OCI-LY7 (cell line): ENCODE measurements around the gene PACSIN3. TPM values are rescaled to one million over a fixed set of nuclear protein-coding genes. Genes with fewer than 3 reads are reported as not detected.

Source experiments
- BruUV-seq: library from RNA; stranded (reverse); fragments of 400-500 nt; replicated peaks from 2 replicates; lab custom pipeline; 2021; lab: Mats Ljungman, UMichigan
- CTCF ChIA-PET: fragments of 300-600 bp; sonication (Branson Sonifier 250); formaldehyde crosslinking; loops from one replicate; lab custom pipeline; 2022; ENCODE audit warnings: antibody characterized with exemption; ENCODE audit not compliant: unreplicated experiment; lab: Charles Lee
- POLR2A ChIA-PET: fragments of 300-600 bp; sonication (Branson Sonifier 250); formaldehyde crosslinking; loops from one replicate; lab custom pipeline; 2022; ENCODE audit warnings: antibody characterized with exemption; lab: Charles Lee
- DNase-seq: peaks from one replicate; pipeline ENCODE4 v3.0.0-alpha.2; 2015; ENCODE audit warnings: low spot score
- H2AFZ ChIP-seq: fragments of 200-600 bp; sonication (generic), shearing (Covaris generic); 2 replicates; pipeline ENCODE4 v1.6.1; 2014; ENCODE audit warnings: mild to moderate bottlenecking, antibody characterized with exemption, low read length, moderate library complexity
- H3K27ac ChIP-seq: fragments of 200-600 bp; sonication (generic); 2 replicates; pipeline ENCODE4 v1.5.1; 2014; ENCODE audit warnings: mixed run types, low read depth, mild to moderate bottlenecking, moderate library complexity, low read length, inconsistent platforms; ENCODE audit not compliant: poor library complexity, severe bottlenecking
- H3K36me3 ChIP-seq: fragments of 200-600 bp; sonication (generic); 2 replicates; pipeline ENCODE4 v1.6.1; 2014; ENCODE audit warnings: mild to moderate bottlenecking, antibody characterized with exemption, low read length, moderate library complexity, mixed read lengths; ENCODE audit not compliant: insufficient read depth
- H3K4me1 ChIP-seq: fragments of 200-600 bp; sonication (generic); 2 replicates; pipeline ENCODE4 v1.5.1; 2014; ENCODE audit warnings: mild to moderate bottlenecking, low read length; ENCODE audit not compliant: insufficient read depth, poor library complexity, severe bottlenecking
- H3K4me2 ChIP-seq: fragments of 200-600 bp; sonication (generic); 2 replicates; pipeline ENCODE4 v1.6.1; 2014; ENCODE audit warnings: mild to moderate bottlenecking, low read length
- H3K4me3 ChIP-seq: fragments of 200-600 bp; sonication (generic); 2 replicates; pipeline ENCODE4 v1.5.1; 2014; ENCODE audit warnings: mild to moderate bottlenecking, low read depth, low read length; ENCODE audit not compliant: poor library complexity, severe bottlenecking
- H3K79me2 ChIP-seq: fragments of 200-600 bp; sonication (generic); 2 replicates; pipeline ENCODE4 v1.6.1; 2016; ENCODE audit warnings: low read depth, mild to moderate bottlenecking, low read length, moderate library complexity, mixed read lengths; ENCODE audit not compliant: insufficient read depth
- H3K9me2 ChIP-seq: fragments of 200-600 bp; sonication (generic); 2 replicates; pipeline ENCODE4 v1.6.1; 2016; ENCODE audit warnings: mild to moderate bottlenecking, low read length, mixed read lengths; ENCODE audit not compliant: insufficient read depth
- H3K9me3 ChIP-seq: fragments of 200-600 bp; sonication (generic); 2 replicates; pipeline ENCODE4 v1.6.1; 2014; ENCODE audit warnings: mild to moderate bottlenecking, mixed run types, low read length, mixed read lengths
- H4K20me1 ChIP-seq: fragments of 200-600 bp; sonication (generic); 2 replicates; pipeline ENCODE4 v1.6.1; 2014; ENCODE audit warnings: mild to moderate bottlenecking, antibody characterized with exemption, low read length, moderate library complexity, mixed read lengths; ENCODE audit not compliant: insufficient read depth
- CTCF ChIP-seq: fragments of 200-600 bp; sonication (generic); conservative IDR thresholded peaks from 2 replicates; pipeline ENCODE4 v1.5.1; 2014; ENCODE audit warnings: mild to moderate bottlenecking, antibody characterized with exemption, low read length, moderate library complexity, mixed read lengths
- EZH2phosphoT487 ChIP-seq: fragments of 200-600 bp; sonication (generic); IDR thresholded peaks from 2 replicates; pipeline ENCODE4 v1.6.1; 2018; ENCODE audit warnings: low read depth, borderline replicate concordance, mild to moderate bottlenecking, mixed run types, antibody characterized with exemption, low read length, moderate library complexity, mixed read lengths
- intact Hi-C: fragments of 100-400 bp; cut with micrococcal nuclease; formaldehyde crosslinking; loops from one replicate; pipeline ENCODE4 v1.10.0; 2022; ENCODE audit not compliant: unreplicated experiment
- total RNA-seq, 2 experiments: library from RNA; depleted of rRNA in 1 of 2; stranded (reverse); fragments of >200 nt in 1 of 2; shearing (Covaris generic) in 1 of 2; gene quantifications; 2 replicates each; pipeline ENCODE4 v1.2.3, GENCODE V29; 2014 to 2022

The PACSIN3 gene
- total RNA-seq, 2 experiments from 2014 or later: not detected

- no peak overlapping the region for H3K27ac ChIP-seq
- H4K20me1 ChIP-seq: no peaks in the 10 kb centered on the region
- POLR2A ChIA-PET: interaction anchor here (0.6 kb wide), 1 partner anchor 516 kb away, joined by 6 read pairs; no protein-coding TSS in a partner anchor
- intact Hi-C loops: no loop called here
- no peaks in the 10 kb centered on the region for H3K79me2 ChIP-seq
- no peak overlapping the region for H3K4me2 ChIP-seq
- no peaks in the 10 kb centered on the region for H3K9me3 ChIP-seq
- CTCF ChIA-PET: no interaction called here
- TF ChIP-seq CTCF: no peak
- TF ChIP-seq EZH2phosphoT487: no peak
- no peak for DNase-seq
- no TSS peak for BruUV-seq
- no peaks in the 10 kb centered on the region for H3K36me3 ChIP-seq
- no peaks in the 10 kb centered on the region for H3K9me2 ChIP-seq
- no peak overlapping the region for H2AFZ ChIP-seq
- peaks cover 9% of the 10 kb centered on the region for H3K4me1 ChIP-seq
- no peak overlapping the region for H3K4me3 ChIP-seq
These were observed 2.0 kb upstream of the PACSIN3 start for GRCh38 chr11:47188259-47188658.

GRCh38 chr11:47187723-47188122 is 1.5 kb upstream of the PACSIN3 start:
- Histone ChIP-seq H3K27ac (no peak overlapping the region), H3K4me3 (no peak overlapping the region), H4K20me1 (no peaks in the 10 kb centered on the region), H3K79me2 (no peaks in the 10 kb centered on the region), H3K4me2 (peak overlapping the region; percentile 68; the same call in 1 of the 2 replicates), H3K9me3 (no peaks in the 10 kb centered on the region), H3K4me1 (peaks cover 9% of the 10 kb centered on the region), H2AFZ (no peak overlapping the region), H3K36me3 (no peaks in the 10 kb centered on the region), H3K9me2 (no peaks in the 10 kb centered on the region)
- no peak for DNase-seq
- no TSS peak for BruUV-seq
- CTCF ChIA-PET: no interaction called here
- intact Hi-C loops: no loop called here
- TF ChIP-seq CTCF (no peak), EZH2phosphoT487 (0 out of 2 replicates have a peak, but pooled peaks have one; percentile 6)
- POLR2A ChIA-PET: interaction anchor here (0.6 kb wide), 1 partner anchor 516 kb away, joined by 6 read pairs; no protein-coding TSS in a partner anchor
